ENCODE data around the gene VDAC1. TPM values are rescaled to one million over a fixed set of nuclear protein-coding genes. Genes with fewer than 3 reads are reported as not detected.
A peak's percentile ranks its signal among the peaks of the same experiment; 100 is the strongest.

Gene VDAC1
- total RNA-seq, 1 experiment from 2014 or later: 303 TPM

- H4K20me1 ChIP-seq (ENCODE audit: insufficient read depth, low read depth, low read length): peaks cover 43% of the 10 kb centered on the region
- peaks cover 15% of the 10 kb centered on the region; the same call in 1 of the 2 replicates for H3K36me3 ChIP-seq (ENCODE audit: insufficient read depth, low read length)
- H3K9me3 ChIP-seq (ENCODE audit: low read length): no peaks in the 10 kb centered on the region
- H3K27me3 ChIP-seq (ENCODE audit: low read length): no peaks in the 10 kb centered on the region
- no peak overlapping the region for H2AFZ ChIP-seq (ENCODE audit: low read length)
- H3K4me2 ChIP-seq (ENCODE audit: low read depth, low read length, poor library complexity, severe bottlenecking): peak overlapping the region; percentile 81
- peaks cover 46% of the 10 kb centered on the region for H3K4me1 ChIP-seq (ENCODE audit: low read length)
- no peaks in the 10 kb centered on the region for H3K9me2 ChIP-seq (replicated peaks; ENCODE audit: insufficient read depth, low read length)
- peak; percentile 75 for DNase-seq
- peaks cover 72% of the 10 kb centered on the region for H3K79me2 ChIP-seq (ENCODE audit: low read length)
- peak overlapping the region; percentile 78 for H3K27ac ChIP-seq (ENCODE audit: low read length)
- peak overlapping the region; percentile 95 for H3K4me3 ChIP-seq (ENCODE audit: low read length)
- peak overlapping the region; percentile 99 for H3K9ac ChIP-seq (ENCODE audit: low read length)
Measured at GRCh38 chr5:134003064-134003816, 1.5 kb downstream of the VDAC1 start.

GRCh38 chr5:134001938-134002731 is 2.6 kb downstream of the VDAC1 start:
- Histone ChIP-seq H3K36me3 (ENCODE audit: insufficient read depth, low read length) (peaks cover 15% of the 10 kb centered on the region; the same call in 1 of the 2 replicates), H4K20me1 (ENCODE audit: insufficient read depth, low read depth, low read length) (peaks cover 49% of the 10 kb centered on the region), H3K9ac (ENCODE audit: low read length) (peak overlapping the region; percentile 99; the same call in 1 of the 2 replicates), H3K4me2 (ENCODE audit: low read depth, low read length, poor library complexity, severe bottlenecking) (peak overlapping the region; percentile 81), H2AFZ (ENCODE audit: low read length) (no peak overlapping the region), H3K9me3 (ENCODE audit: low read length) (no peaks in the 10 kb centered on the region), H3K27ac (ENCODE audit: low read length) (peak overlapping the region; percentile 28; the same call in 1 of the 2 replicates), H3K4me1 (ENCODE audit: low read length) (peaks cover 48% of the 10 kb centered on the region), H3K79me2 (ENCODE audit: low read length) (peaks cover 83% of the 10 kb centered on the region), H3K27me3 (ENCODE audit: low read length) (no peaks in the 10 kb centered on the region), H3K4me3 (ENCODE audit: low read length) (peak overlapping the region; percentile 95), H3K9me2 (replicated peaks; ENCODE audit: insufficient read depth, low read length) (no peaks in the 10 kb centered on the region)
- DNase-seq: no peak

- peaks cover 58% of the 10 kb centered on the region for H3K4me1 ChIP-seq (ENCODE audit: low read length)
- H3K27me3 ChIP-seq (ENCODE audit: low read length): no peaks in the 10 kb centered on the region
- no peak overlapping the region for H2AFZ ChIP-seq (ENCODE audit: low read length)
- peaks cover 62% of the 10 kb centered on the region for H4K20me1 ChIP-seq (ENCODE audit: insufficient read depth, low read depth, low read length)
- H3K9ac ChIP-seq (ENCODE audit: low read length): no peak overlapping the region
- H3K27ac ChIP-seq (ENCODE audit: low read length): no peak overlapping the region
- H3K36me3 ChIP-seq (ENCODE audit: insufficient read depth, low read length): peaks cover 15% of the 10 kb centered on the region; the same call in 1 of the 2 replicates
- peaks cover 95% of the 10 kb centered on the region for H3K79me2 ChIP-seq (ENCODE audit: low read length)
- H3K4me3 ChIP-seq (ENCODE audit: low read length): no peak overlapping the region
- no peaks in the 10 kb centered on the region for H3K9me2 ChIP-seq (replicated peaks; ENCODE audit: insufficient read depth, low read length)
- no peak for DNase-seq
- no peaks in the 10 kb centered on the region for H3K9me3 ChIP-seq (ENCODE audit: low read length)
- no peak overlapping the region for H3K4me2 ChIP-seq (ENCODE audit: low read depth, low read length, poor library complexity, severe bottlenecking)
Measured at GRCh38 chr5:134000696-134001453, 3.9 kb downstream of the VDAC1 start.

- H3K9me3 ChIP-seq (ENCODE audit: low read length): no peaks in the 10 kb centered on the region
- H2AFZ ChIP-seq (ENCODE audit: low read length): no peak overlapping the region
- no peaks in the 10 kb centered on the region for H3K9me2 ChIP-seq (replicated peaks; ENCODE audit: insufficient read depth, low read length)
- H3K4me3 ChIP-seq (ENCODE audit: low read length): no peak overlapping the region
- H3K36me3 ChIP-seq (ENCODE audit: insufficient read depth, low read length): peaks cover 15% of the 10 kb centered on the region; the same call in 1 of the 2 replicates
- H4K20me1 ChIP-seq (ENCODE audit: insufficient read depth, low read depth, low read length): peaks cover 69% of the 10 kb centered on the region
- H3K4me1 ChIP-seq (ENCODE audit: low read length): peaks cover 60% of the 10 kb centered on the region
- no peaks in the 10 kb centered on the region for H3K27me3 ChIP-seq (ENCODE audit: low read length)
- no peak for DNase-seq
- no peak overlapping the region for H3K4me2 ChIP-seq (ENCODE audit: low read depth, low read length, poor library complexity, severe bottlenecking)
- no peak overlapping the region for H3K9ac ChIP-seq (ENCODE audit: low read length)
- no peak overlapping the region for H3K27ac ChIP-seq (ENCODE audit: low read length)
- peaks cover 97% of the 10 kb centered on the region for H3K79me2 ChIP-seq (ENCODE audit: low read length)
Measured at GRCh38 chr5:134000091-134000511, 4.7 kb downstream of the VDAC1 start.

GRCh38 chr5:133998807-133999206 is 6.0 kb downstream of the VDAC1 start:
- Histone ChIP-seq H4K20me1 (ENCODE audit: insufficient read depth, low read depth, low read length) (peaks cover 82% of the 10 kb centered on the region), H3K27ac (ENCODE audit: low read length) (no peak overlapping the region), H3K9me3 (ENCODE audit: low read length) (no peaks in the 10 kb centered on the region), H3K79me2 (ENCODE audit: low read length) (peaks cover 100% of the 10 kb centered on the region), H3K36me3 (ENCODE audit: insufficient read depth, low read length) (peaks cover 15% of the 10 kb centered on the region; the same call in 1 of the 2 replicates), H2AFZ (ENCODE audit: low read length) (no peak overlapping the region), H3K4me3 (ENCODE audit: low read length) (no peak overlapping the region), H3K27me3 (ENCODE audit: low read length) (no peaks in the 10 kb centered on the region), H3K4me2 (ENCODE audit: low read depth, low read length, poor library complexity, severe bottlenecking) (no peak overlapping the region), H3K9me2 (replicated peaks; ENCODE audit: insufficient read depth, low read length) (no peaks in the 10 kb centered on the region), H3K9ac (ENCODE audit: low read length) (no peak overlapping the region), H3K4me1 (ENCODE audit: low read length) (peaks cover 64% of the 10 kb centered on the region)
- no peak for DNase-seq

GRCh38 chr5:133998042-133998441 is 6.7 kb downstream of the VDAC1 start:
- H3K9ac ChIP-seq (ENCODE audit: low read length): no peak overlapping the region
- peaks cover 61% of the 10 kb centered on the region for H3K4me1 ChIP-seq (ENCODE audit: low read length)
- no peak overlapping the region for H3K4me2 ChIP-seq (ENCODE audit: low read depth, low read length, poor library complexity, severe bottlenecking)
- H3K79me2 ChIP-seq (ENCODE audit: low read length): peaks cover 100% of the 10 kb centered on the region
- no peak overlapping the region for H3K27ac ChIP-seq (ENCODE audit: low read length)
- H3K27me3 ChIP-seq (ENCODE audit: low read length): no peaks in the 10 kb centered on the region
- H4K20me1 ChIP-seq (ENCODE audit: insufficient read depth, low read depth, low read length): peaks cover 86% of the 10 kb centered on the region
- no peak overlapping the region for H3K4me3 ChIP-seq (ENCODE audit: low read length)
- H3K36me3 ChIP-seq (ENCODE audit: insufficient read depth, low read length): peaks cover 15% of the 10 kb centered on the region; the same call in 1 of the 2 replicates
- H2AFZ ChIP-seq (ENCODE audit: low read length): no peak overlapping the region
- H3K9me2 ChIP-seq (replicated peaks; ENCODE audit: insufficient read depth, low read length): no peaks in the 10 kb centered on the region
- no peak for DNase-seq
- H3K9me3 ChIP-seq (ENCODE audit: low read length): no peaks in the 10 kb centered on the region

- Histone ChIP-seq H3K4me2 (ENCODE audit: low read depth, low read length, poor library complexity, severe bottlenecking) (peak overlapping the region; percentile 3), H3K4me1 (ENCODE audit: low read length) (peaks cover 48% of the 10 kb centered on the region)
Measured at GRCh38 chr5:133996683-133997252, 8.0 kb downstream of the VDAC1 start.

More at GRCh38 chr5:133996683-133997252, 8.0 kb downstream of the VDAC1 start:
- H3K4me3 ChIP-seq (ENCODE audit: low read length): no peak overlapping the region
- H4K20me1 ChIP-seq (ENCODE audit: insufficient read depth, low read depth, low read length): peaks cover 80% of the 10 kb centered on the region
- H3K9ac ChIP-seq (ENCODE audit: low read length): no peak overlapping the region
- H3K27ac ChIP-seq (ENCODE audit: low read length): no peak overlapping the region
- no peaks in the 10 kb centered on the region for H3K9me3 ChIP-seq (ENCODE audit: low read length)
- H3K27me3 ChIP-seq (ENCODE audit: low read length): no peaks in the 10 kb centered on the region
- no peaks in the 10 kb centered on the region for H3K9me2 ChIP-seq (replicated peaks; ENCODE audit: insufficient read depth, low read length)
- H3K79me2 ChIP-seq (ENCODE audit: low read length): peaks cover 97% of the 10 kb centered on the region
- H2AFZ ChIP-seq (ENCODE audit: low read length): no peak overlapping the region
- DNase-seq: no peak
- H3K36me3 ChIP-seq (ENCODE audit: insufficient read depth, low read length): peaks cover 11% of the 10 kb centered on the region; the same call in 1 of the 2 replicates

Measured in Karpas-422 (cell line).